ENCODE results near the gene FGF18.

The FGF18 gene

DNA sequence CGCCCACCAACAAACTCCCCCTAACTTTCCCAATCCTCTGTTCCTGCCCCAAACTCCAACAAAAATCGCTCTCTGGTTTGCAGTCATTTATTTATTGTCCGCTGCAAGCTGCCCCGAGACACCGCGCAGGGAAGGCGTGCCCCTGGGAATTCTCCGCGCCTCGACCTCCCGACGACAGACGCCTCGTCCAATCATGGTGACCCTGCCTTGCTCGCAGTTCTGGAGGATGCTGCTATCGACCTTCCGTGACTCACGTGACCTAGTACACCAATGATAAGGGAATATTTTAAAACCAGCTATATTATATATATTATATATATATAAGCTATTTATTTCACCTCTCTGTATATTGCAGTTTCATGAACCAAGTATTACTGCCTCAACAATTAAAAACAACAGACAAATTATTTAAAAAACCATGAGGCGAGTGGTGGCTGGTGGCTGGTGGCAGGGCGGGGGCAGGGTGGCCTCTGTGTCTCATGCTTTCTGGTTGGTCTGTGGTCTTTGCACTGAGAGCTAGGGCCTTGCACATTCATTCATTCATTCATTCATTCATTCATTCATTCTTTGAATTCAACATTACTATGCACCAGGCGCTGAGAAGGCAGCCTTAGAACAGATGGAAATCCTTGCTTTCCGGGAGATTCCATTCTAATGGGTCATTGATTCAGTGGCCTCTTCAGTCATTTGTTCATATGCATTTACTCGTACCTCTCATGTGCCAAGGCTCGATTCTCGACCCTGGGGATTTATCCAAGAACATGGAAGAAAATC lies 37.9 kb downstream of the FGF18 start:
- Mint-ChIP-seq H3K9me3 (no peaks in the 10 kb centered on the region), H3K4me1 (no peaks in the 10 kb centered on the region), H3K4me3 (no peak overlapping the region), H3K27ac (no peak overlapping the region), H3K36me3 (no peaks in the 10 kb centered on the region)
- DNase-seq (ENCODE audit: low spot score in 2 of 2) (no peak), ATAC-seq (no peak)

- H3K27ac Mint-ChIP-seq = no peak overlapping the region
- H3K9me3 Mint-ChIP-seq = no peaks in the 10 kb centered on the region
- H3K4me1 Mint-ChIP-seq = no peaks in the 10 kb centered on the region
- no peaks in the 10 kb centered on the region for H3K36me3 Mint-ChIP-seq
- no peak overlapping the region for H3K4me3 Mint-ChIP-seq
- no peak for ATAC-seq
- DNase-seq (ENCODE audit: low spot score in 2 of 2) = no peak
Measured at GRCh38 chr5:171459839-171460238, 40.4 kb downstream of the FGF18 start.

GRCh38 chr5:171462136-171462927 lies 42.9 kb downstream of the FGF18 start:
- Mint-ChIP-seq H3K36me3 (no peaks in the 10 kb centered on the region), H3K4me1 (no peaks in the 10 kb centered on the region), H3K27ac (no peak overlapping the region), H3K9me3 (no peaks in the 10 kb centered on the region), H3K4me3 (no peak overlapping the region)
- no peak for ATAC-seq
- no peak for DNase-seq (ENCODE audit: low spot score in 2 of 2)

DNA sequence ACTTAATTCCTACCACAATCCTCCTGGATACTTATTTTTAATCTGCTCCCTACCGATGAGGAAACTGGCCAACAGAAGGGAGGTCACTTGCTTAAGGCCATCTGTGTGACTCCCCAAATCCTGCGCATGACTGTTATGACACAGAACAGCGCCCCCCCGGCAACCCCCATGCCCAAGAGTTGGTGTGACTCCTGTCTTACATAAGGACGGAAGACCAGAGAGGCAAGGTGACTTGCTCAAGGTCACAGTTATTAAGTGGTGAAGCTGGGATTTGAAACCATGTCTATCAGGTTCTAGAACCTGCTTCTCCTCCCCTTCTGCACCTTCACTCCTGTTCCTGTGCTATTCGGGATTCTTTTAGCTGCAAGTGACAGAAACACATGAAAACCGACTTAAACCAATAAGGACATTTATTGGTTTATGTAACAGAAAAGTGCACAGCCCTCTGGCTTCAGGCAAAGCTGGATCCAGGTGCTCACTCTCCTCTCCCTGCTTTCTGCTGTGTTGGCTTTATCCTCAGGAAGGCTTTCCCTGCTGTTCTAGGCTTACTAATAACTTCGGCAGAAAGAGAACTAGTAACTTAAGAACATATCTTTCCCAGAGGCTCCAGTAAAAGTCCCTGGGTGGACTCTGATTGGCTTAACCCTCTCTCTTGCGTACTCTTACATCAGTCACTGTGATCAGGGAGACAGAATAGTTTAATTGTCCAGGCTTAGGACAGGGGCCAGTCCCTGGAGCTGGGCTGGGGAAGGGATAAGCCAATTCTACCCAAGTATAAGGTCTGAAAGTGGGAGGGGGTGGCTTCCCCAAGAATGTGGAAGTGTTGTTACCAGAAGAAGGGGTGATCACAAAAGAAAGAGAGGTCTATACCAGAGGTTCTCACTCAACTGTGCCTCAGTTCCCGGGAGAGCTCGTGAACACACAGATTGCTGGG lies 43.7 kb downstream of the FGF18 start:
- Mint-ChIP-seq H3K36me3 (no peaks in the 10 kb centered on the region), H3K9me3 (no peaks in the 10 kb centered on the region), H3K27ac (no peak overlapping the region), H3K4me1 (no peaks in the 10 kb centered on the region), H3K4me3 (no peak overlapping the region)
- DNase-seq (ENCODE audit: low spot score in 2 of 2) = no peak
- ATAC-seq = no peak

- ATAC-seq = no peak
Measured at GRCh38 chr5:171463862-171464229, 44.4 kb downstream of the FGF18 start.

GRCh38 chr5:171464829-171465228 lies 45.4 kb downstream of the FGF18 start:
- Mint-ChIP-seq H3K9me3 (no peaks in the 10 kb centered on the region), H3K4me3 (no peak overlapping the region), H3K36me3 (no peaks in the 10 kb centered on the region), H3K27ac (no peak overlapping the region), H3K4me1 (no peaks in the 10 kb centered on the region)
- DNase-seq (ENCODE audit: low spot score in 2 of 2) = no peak
- no peak for ATAC-seq

More at GRCh38 chr5:171463862-171464229, 44.4 kb downstream of the FGF18 start:
- Mint-ChIP-seq H3K36me3 (no peaks in the 10 kb centered on the region), H3K4me3 (no peak overlapping the region), H3K4me1 (no peaks in the 10 kb centered on the region), H3K27ac (no peak overlapping the region), H3K9me3 (no peaks in the 10 kb centered on the region)
- no peak for DNase-seq (ENCODE audit: low spot score in 2 of 2)

DNA sequence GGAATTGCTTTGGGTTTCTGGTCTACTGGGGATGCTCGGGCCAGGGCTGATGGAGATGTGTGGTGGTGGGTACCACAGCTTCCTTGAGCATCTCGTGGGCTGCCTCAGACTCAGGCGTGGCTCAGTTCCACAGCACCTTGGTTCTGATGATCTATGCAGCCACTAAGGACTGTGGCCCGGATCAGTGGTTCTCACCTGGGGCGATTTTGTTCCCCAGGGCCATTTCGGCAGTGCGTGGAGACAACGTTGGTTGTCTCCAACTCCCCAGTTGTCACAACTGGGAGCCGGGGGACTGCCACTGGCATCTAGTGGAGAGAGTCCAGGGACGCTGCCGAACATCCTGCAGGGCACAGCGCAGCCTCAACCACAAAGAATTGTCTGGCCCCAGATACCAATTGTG lies 47.7 kb downstream of the FGF18 start:
- H3K9me3 Mint-ChIP-seq = no peaks in the 10 kb centered on the region
- no peak overlapping the region for H3K4me3 Mint-ChIP-seq
- no peaks in the 10 kb centered on the region for H3K36me3 Mint-ChIP-seq
- ATAC-seq (no peak), DNase-seq (ENCODE audit: low spot score in 2 of 2) (no peak)
- H3K4me1 Mint-ChIP-seq = no peaks in the 10 kb centered on the region
- H3K27ac Mint-ChIP-seq = no peak overlapping the region

DNA sequence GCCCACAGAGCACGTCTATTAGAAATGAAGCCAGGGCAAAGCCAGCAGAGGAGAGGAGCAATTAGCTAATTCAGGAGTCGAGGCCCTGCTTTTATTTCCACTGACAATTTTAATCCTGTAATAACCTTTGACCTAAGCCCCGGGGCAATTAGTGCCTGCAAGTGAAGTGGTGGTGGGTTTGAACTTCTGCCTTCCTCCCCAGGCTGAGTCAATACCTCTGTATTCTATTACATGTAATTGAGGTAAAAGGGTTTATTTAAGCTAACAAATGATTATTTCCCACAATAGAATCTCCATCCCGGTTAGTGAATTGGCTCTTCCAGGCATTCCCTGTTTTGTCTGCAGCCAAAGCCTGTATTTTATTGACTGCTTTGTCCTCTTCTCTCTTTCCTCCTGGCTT lies 49.9 kb downstream of the FGF18 start:
- H3K4me1 Mint-ChIP-seq = no peaks in the 10 kb centered on the region
- no peaks in the 10 kb centered on the region for H3K36me3 Mint-ChIP-seq
- DNase-seq (ENCODE audit: low spot score in 2 of 2) (no peak), ATAC-seq (no peak)
- no peaks in the 10 kb centered on the region for H3K9me3 Mint-ChIP-seq
- no peak overlapping the region for H3K27ac Mint-ChIP-seq
- H3K4me3 Mint-ChIP-seq = no peak overlapping the region

DNA sequence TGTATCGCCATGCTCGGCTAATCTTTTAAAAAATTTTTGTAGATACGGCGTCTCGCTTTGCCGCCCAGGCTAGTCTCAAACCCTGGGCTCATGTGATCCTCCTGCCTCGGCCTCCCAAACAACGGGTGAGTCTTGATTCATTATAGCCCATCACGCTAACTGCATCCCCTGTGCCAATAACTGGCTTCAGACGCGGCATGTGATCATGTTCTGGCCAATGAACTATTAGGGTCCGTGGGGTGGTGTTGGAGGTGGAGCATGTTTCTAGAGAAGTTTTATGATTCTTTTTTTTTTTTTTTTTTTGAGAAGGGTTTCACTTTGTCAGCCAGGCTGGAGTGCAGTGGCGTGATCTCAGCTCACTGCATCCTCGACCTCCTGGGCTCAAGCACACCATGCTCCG lies 51.0 kb downstream of the FGF18 start:
- Mint-ChIP-seq H3K4me3 (no peak overlapping the region), H3K4me1 (no peaks in the 10 kb centered on the region), H3K36me3 (no peaks in the 10 kb centered on the region)

DNA sequence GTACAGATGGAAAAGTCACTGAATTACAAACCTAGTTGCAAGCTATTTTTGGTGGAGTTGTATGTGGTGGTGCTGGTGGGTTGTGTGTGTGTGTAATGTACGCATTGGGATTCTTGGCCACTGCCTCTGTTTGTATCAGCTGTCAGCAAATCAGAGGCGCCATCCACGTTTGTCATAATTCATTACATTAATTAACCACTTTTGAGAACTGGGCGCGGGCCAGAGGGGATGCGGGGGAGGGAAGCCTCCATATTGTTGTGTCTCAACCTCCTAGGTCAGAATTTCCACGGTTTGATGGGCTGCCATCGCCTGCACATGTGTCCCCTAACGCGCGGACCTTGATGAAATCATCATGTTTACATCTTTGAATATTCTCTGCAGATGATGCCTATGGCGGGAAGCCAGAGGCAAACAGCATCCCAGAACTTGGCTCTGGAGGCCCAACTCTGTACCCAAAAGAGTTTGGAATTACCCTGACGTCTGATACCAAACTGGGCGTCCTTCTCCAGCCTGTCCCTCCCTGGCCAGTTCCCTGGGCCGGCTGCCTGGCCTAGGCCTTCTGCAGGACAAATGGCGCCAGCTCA lies 54.9 kb downstream of the FGF18 start:
- ATAC-seq (no peak), DNase-seq (ENCODE audit: low spot score in 2 of 2) (no peak)
- H3K9me3 Mint-ChIP-seq = no peaks in the 10 kb centered on the region
- H3K36me3 Mint-ChIP-seq = no peaks in the 10 kb centered on the region
- peaks cover under 1% of the 10 kb centered on the region for H3K4me1 Mint-ChIP-seq
- H3K27ac Mint-ChIP-seq = no peak overlapping the region
- no peak overlapping the region for H3K4me3 Mint-ChIP-seq

More for the DNA sequence above, 51.0 kb downstream of the FGF18 start:
- no peak overlapping the region for H3K27ac Mint-ChIP-seq
- no peak for DNase-seq (ENCODE audit: low spot score in 2 of 2)
- no peaks in the 10 kb centered on the region for H3K9me3 Mint-ChIP-seq
- ATAC-seq = no peak

GRCh38 chr5:171475596-171475995 lies 56.1 kb downstream of the FGF18 start:
- Mint-ChIP-seq H3K4me3 (no peak overlapping the region), H3K9me3 (no peaks in the 10 kb centered on the region), H3K27ac (no peak overlapping the region), H3K36me3 (no peaks in the 10 kb centered on the region), H3K4me1 (peaks cover 8% of the 10 kb centered on the region)
- ATAC-seq = no peak
- DNase-seq (ENCODE audit: low spot score in 2 of 2) = no peak

GRCh38 chr5:171476701-171477100 lies 57.3 kb downstream of the FGF18 start:
- Mint-ChIP-seq H3K4me3 (no peak overlapping the region), H3K9me3 (no peaks in the 10 kb centered on the region), H3K4me1 (peaks cover 8% of the 10 kb centered on the region), H3K27ac (no peak overlapping the region), H3K36me3 (no peaks in the 10 kb centered on the region)
- DNase-seq (ENCODE audit: low spot score in 2 of 2) (no peak), ATAC-seq (no peak)

GRCh38 chr5:171477101-171477500 lies 57.7 kb downstream of the FGF18 start:
- H3K27ac Mint-ChIP-seq = no peak overlapping the region
- no peaks in the 10 kb centered on the region for H3K36me3 Mint-ChIP-seq
- no peak for ATAC-seq

DNA sequence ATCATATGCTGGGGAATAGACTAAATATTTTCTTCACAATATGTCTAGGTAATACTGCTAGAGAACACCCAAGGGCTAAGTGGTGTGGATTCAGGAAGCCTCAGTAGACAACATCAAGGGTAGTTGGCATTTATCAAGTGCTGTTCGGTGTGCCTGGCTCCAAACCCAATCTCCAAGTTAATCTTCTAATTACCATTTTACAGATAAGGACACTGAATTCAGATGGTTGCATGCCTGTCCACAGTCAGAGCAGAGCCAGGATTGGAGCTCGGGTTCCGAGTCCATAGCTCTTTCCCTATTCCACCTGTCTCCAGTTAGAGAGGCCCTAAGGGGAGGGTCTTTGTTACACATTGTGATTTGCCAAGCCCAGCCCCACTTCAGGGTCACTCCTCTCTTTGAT lies 58.2 kb downstream of the FGF18 start:
- Mint-ChIP-seq H3K4me3 (no peak overlapping the region), H3K36me3 (no peaks in the 10 kb centered on the region), H3K9me3 (no peaks in the 10 kb centered on the region), H3K4me1 (peaks cover 8% of the 10 kb centered on the region), H3K27ac (no peak overlapping the region)
- ATAC-seq (no peak), DNase-seq (ENCODE audit: low spot score in 2 of 2) (no peak)

More at GRCh38 chr5:171477101-171477500, 57.7 kb downstream of the FGF18 start:
- Mint-ChIP-seq H3K4me3 (no peak overlapping the region), H3K9me3 (no peaks in the 10 kb centered on the region), H3K4me1 (peaks cover 8% of the 10 kb centered on the region)
- DNase-seq (ENCODE audit: low spot score in 2 of 2) = no peak

Data from stimulated activated effector memory CD8-positive, alpha-beta T cell treated with anti-CD3 and anti-CD28 coated beads, Interleukin-12 subunit alpha, Interleukin-12 subunit beta, amount 100 ng/mL, for 72 hours (primary cell).